NCI-H2081 treated with DMSO at 0.1 percent for 48 hours (cell line): ENCODE data around the gene ATG9B.
"Not testable (repeated sequence)": the region's sequence is repeated elsewhere in the genome, so short reads cannot be mapped to it uniquely, and the experiment has no call there.

Experiments used
- DNase-seq: peaks from one replicate; lab custom pipeline; 2025; lab: John Stamatoyannopoulos, UW

The ATG9B gene

DNA sequence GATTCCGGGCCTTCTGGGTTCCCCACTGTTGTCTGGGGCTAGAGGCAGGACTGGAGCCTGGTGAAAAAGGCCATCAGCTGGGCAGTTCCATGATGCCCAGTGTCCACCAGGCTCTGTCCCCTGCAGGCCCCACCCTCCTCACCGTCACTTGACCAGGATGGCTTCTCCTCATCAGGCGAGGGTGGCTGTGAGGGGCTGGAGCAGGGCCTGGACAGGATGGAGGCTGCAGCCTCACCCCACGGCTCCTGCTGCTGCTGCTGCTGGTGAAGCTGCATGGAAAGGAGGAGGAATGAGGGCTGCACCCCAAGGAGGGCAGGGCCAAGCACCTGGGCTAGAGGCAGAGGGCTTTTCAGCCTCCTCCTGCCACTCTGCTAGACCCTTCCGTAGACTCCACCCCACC lies 8.3 kb downstream of the ATG9B start:
- DNase-seq, result no peak

DNA sequence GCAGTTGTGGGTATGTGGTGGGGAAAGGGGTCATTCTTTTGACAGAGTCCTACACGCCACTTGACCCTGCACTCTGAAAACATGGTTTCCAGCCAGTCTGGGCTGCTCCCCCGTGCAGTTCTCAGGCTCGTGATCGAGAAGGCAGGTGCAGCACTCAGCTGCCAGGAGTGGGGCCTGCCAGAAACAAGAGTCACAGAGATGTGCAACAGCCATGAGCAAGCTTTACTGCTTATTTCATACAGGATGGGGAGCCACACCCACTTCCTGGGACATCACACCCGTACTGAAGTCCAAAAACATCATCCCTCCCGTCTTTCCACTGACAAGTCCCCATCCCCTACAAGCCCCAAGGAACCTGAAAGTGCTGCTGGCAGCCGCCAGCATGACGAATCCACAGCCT lies 9.3 kb downstream of the ATG9B start:
- no peak for DNase-seq

DNA sequence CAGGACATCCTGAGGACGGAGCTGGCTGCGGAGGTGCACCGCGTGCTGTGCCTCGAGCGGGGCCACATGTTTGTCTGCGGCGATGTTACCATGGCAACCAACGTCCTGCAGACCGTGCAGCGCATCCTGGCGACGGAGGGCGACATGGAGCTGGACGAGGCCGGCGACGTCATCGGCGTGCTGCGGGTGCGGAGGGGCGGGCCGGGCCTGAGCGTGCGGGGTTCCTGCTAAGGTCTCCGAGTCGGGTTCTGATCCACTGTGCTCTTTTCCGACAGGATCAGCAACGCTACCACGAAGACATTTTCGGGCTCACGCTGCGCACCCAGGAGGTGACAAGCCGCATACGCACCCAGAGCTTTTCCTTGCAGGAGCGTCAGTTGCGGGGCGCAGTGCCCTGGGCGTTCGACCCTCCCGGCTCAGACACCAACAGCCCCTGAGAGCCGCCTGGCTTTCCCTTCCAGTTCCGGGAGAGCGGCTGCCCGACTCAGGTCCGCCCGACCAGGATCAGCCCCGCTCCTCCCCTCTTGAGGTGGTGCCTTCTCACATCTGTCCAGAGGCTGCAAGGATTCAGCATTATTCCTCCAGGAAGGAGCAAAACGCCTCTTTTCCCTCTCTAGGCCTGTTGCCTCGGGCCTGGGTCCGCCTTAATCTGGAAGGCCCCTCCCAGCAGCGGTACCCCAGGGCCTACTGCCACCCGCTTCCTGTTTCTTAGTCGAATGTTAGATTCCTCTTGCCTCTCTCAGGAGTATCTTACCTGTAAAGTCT lies 10.4 kb downstream of the ATG9B start:
- no peak for DNase-seq

DNA sequence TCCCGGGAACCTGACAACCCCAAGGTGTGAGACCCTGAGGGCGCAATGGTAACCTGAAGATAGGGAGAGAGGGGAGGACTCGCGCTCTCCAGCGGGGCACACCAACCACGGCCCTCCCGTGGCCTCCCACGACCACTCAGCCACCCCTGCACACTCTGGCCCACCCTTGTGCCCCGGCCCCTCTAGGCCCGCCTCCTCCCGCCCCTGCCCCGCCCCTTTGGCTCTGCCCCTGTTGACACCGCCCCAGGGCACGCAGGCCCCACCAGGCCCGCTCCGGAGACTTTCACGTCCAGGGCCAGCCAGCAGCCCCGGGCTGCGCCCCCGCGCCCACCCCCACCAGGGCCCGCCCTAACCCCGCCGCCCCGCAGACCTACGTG lies 10.9 kb downstream of the ATG9B start:
- DNase-seq, result no peak

DNA sequence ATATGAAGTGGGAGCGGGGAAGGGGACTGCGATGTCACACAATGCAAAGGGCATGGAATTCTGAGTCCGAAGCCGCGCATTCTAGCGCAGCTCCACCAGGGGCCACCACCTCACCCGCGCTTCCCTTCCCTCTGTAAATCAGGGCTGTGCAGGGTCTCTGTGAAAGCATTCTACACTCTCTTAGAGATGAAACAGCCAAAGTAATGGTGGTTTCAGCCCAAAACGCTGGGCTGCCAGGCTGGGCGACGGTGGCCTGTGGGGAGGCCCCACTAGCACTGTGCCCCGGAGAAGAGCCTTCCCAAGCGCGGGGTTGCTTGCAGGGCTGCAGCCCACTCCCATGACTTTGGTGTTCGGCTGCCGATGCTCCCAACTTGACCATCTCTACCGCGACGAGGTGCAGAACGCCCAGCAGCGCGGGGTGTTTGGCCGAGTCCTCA lies 11.4 kb downstream of the ATG9B start:
- DNase-seq, result no peak

DNA sequence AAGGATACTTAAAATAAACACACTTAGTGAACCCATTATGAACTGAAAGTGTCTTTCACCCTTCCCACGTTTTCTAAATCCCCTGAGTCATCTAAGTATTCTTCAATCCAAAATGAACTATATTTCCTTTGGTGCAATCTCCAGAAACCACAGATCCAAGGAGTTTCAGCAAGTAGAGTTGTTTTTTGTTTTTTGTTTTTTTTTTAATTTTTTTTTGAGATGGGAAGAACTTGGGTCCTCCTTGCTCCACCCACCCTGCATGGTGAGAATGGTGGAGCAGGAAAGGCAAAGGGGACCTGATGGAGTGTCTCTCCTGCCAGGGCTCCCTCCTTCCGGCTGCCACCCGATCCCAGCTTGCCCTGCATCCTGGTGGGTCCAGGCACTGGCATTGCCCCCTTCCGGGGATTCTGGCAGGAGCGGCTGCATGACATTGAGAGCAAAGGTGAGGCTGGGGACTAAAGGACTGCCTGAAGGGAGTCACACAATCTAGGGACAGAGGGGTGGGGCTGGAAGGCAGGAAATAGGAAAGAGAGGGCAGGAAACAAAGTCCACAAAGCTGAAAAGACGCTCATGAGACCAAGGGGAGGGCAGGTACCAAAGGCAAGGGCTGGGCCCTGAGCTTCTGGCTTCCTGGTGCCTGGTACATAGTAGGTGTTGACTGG lies 12.1 kb downstream of the ATG9B start:
- no peak for DNase-seq

DNA sequence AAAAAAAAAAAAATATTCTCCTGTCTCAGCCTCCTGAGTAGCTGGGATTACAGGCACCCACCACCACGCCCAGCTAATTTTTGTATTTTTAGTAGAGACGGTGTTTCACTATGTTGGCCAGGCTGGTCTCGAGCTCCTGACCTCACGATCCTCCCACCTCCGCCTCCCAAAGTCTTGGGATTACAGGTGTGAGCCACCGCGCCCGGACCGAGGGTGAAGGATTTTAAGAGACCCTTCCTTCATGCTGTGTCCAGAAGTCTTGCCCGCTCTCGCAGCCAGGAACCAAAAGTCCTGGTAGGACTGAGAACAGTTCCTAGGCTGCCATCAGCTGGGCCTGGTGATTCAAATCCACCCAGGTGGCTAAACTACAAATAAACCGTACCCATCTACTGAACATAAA lies 12.7 kb downstream of the ATG9B start:
- not testable (repeated sequence) for DNase-seq

DNA sequence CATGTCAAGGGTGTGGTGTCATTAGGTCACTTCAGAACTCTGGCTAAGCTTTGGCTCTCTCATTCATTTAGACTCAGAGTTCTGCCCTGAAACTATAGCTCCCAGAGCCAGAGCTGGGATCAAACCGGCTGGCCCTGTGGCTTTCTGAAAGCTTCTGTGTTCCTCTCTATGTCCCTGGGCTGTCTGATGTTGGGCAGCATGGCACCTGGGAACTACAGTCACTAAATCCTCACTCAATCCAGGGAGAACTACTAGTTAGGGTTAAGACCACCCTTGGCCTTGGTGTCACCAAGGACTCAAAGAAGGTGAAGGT lies 13.2 kb downstream of the ATG9B start:
- no peak for DNase-seq

DNA sequence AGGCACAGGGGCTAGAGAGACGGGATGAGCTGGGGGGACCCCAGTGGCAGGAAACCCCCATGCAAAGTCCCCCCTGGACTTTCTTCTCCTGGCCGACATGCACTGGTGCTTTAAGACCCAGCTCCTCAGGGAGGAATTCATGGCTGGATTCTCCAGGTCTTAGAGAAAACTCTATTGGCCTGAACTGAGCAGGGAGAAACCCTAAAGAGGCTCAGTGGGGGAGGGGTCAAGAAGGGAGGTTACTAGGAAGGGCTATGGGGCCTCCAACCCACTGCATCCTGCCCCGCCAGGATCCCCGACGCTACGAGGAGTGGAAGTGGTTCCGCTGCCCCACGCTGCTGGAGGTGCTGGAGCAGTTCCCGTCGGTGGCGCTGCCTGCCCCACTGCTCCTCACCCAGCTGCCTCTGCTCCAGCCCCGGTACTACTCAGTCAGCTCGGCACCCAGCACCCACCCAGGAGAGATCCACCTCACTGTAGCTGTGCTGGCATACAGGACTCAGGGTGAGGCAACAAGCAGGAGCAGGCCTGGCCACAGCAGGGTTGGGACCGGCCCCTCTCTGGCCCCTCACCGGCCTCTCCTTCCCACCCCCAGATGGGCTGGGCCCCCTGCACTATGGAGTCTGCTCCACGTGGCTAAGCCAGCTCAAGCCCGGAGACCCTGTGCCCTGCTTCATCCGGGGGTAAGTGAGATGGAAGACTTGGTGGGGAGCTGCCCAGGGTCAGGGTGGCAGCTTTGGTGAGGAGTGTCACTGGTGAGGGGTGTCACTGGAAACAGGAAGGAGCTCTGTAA lies 13.8 kb downstream of the ATG9B start:
- no peak for DNase-seq

DNA sequence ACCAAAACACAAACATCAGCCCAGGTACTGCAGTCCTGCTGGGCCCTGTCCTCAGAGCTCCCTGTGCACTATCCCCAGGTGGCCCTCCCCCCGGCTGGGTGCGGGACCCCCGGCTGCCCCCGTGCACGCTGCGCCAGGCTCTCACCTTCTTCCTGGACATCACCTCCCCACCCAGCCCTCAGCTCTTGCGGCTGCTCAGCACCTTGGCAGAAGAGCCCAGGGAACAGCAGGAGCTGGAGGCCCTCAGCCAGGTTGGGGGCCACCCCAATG lies 14.3 kb downstream of the ATG9B start:
- DNase-seq, result no peak

DNA sequence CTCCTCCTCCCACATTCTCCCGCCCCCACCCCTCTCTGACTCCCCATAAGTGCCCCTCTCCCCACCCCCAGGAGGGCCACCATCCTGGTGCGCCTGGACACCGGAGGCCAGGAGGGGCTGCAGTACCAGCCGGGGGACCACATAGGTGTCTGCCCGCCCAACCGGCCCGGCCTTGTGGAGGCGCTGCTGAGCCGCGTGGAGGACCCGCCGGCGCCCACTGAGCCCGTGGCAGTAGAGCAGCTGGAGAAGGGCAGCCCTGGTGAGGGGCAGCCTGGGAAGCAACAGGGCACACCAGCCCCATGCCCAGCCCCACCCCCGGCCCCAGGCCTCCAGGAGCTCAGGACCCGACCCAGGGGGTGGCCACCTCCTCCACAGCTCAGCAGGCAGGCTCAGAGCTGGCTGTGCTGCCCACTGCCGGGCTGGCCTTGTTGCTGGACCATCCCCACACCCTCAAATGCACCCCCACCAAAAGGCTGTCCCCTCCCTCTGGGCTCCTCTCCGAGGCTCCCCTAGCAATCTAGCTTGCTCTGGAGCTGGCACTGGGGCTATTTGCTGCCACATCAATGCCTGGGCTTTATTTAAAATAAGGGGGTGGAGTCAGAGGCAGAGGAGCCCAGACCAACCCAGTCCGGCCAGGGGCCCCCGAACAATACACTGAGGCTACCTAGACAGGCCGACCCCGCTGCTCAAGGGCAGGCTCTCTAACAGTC lies 14.8 kb downstream of the ATG9B start:
- no peak for DNase-seq

DNA sequence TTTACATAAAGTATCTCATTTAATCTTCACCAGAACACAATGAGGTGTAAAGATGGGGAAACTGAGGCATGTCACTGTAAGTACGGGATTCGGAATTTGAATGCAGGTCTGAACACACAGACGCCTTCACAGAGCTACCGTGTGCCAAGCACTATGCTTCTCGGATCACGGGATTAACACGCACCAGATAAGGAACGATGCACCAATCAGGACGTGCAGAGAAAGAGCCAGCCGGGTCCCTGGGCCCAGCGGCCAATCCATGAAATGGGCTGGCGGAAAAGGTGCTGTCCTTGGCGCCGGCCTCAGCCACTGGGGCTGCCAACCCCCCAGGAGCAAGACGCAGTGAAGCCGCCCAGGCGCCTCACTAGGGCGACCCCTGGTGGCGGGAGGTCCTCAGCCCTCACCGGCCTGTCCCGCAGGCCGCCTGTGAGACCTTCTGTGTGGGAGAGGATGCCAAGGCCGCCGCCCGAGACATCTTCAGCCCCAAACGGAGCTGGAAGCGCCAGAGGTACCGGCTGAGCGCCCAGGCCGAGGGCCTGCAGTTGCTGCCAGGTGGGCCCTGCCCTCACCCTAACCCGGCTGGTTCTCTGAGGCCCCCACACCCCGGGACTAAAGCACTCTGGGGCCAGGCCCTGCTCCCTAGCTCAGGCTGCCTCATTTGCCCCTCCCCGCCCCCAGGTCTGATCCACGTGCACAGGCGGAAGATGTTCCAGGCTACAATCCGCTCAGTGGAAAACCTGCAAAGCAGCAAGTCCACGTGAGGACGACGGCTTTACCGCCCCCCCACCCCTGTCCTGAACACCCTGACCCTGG lies 15.6 kb downstream of the ATG9B start:
- DNase-seq, result no peak

DNA sequence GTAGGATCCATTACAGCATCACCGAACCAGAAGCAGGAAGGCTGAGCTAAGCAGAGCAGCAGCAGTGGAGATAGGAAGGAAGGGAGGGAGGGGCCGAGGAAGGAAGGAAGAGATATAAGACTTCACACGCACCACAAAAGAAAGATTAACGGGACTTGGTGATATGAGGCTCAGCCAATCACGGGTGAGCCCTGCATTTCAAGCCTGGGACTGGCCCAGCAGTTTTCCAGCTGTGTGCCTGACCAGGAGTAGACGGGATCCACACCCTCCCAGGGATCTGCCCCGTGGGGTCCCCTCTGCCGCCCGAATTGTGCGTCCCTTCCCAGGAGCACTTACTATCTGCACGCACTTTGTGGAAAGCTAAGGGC lies 16.2 kb downstream of the ATG9B start:
- DNase-seq, result no peak

DNA sequence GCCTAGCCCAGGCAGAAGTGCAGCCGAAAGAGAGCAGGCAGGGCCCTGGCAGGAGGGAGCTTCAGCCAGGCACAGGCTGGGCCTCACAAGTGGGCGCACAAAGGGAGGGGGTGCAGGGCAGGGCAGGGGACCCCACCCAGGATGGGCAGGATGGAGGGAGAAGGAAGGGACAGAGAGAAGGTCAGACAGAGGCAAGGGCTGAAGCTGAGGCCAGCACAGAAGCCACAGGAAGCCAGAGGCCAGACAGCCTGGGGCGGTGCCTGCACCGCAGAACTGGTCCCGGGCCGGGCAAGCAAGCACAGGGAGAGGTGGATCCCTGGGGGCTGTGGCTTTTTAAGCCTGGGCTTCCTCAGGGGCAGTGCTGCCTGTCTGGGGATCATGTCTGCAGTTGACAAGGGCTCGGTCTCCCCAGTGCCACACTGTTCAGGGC lies 16.8 kb downstream of the ATG9B start:
- no peak for DNase-seq

DNA sequence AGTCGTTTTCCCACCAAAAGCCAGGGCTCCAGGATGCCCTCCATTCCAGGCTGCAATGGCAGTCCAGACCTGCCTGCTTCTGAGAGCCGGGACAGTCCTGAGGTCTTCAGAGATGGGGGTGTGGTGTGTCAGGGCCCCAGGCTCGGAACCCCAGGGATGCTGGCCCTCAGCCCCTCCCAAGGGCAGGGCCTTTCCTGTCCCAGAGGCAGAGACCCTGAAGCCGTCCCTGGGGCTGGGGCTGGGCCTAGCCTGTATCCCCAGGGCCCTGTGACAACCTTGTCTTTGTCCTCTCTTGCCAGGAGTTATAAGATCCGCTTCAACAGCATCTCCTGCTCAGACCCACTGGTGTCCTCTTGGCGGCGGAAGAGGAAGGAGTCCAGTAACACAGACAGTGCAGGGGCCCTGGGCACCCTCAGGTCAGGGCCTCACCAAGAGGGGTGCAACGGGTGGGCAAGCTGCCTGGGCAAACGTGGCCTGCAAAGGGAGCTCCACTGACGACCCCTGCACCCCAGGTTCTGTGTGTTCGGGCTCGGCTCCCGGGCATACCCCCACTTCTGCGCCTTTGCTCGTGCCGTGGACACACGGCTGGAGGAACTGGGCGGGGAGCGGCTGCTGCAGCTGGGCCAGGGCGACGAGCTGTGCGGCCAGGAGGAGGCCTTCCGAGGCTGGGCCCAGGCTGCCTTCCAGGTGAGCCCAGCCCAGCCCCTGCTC lies 17.5 kb downstream of the ATG9B start:
- no peak for DNase-seq

DNA sequence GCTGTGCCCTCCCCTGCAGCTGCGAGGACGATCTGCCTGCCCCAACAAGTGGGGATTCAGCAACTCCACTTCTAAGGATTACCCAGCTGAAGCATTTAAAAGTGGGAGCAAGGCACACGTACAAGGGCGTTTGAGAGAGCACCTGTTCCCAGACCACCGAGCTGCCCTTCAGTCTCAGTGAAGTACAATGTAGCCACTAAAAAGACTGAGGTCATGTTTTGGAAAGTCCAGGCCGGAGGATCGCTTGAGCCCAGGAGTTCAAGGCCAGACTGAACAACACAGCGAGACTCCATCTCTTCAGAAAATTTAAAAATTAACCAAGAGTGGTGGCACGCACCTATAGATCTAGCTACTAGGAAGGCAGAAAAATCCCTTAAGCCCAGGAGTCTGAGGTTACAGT lies 18.7 kb downstream of the ATG9B start:
- no peak for DNase-seq

DNA sequence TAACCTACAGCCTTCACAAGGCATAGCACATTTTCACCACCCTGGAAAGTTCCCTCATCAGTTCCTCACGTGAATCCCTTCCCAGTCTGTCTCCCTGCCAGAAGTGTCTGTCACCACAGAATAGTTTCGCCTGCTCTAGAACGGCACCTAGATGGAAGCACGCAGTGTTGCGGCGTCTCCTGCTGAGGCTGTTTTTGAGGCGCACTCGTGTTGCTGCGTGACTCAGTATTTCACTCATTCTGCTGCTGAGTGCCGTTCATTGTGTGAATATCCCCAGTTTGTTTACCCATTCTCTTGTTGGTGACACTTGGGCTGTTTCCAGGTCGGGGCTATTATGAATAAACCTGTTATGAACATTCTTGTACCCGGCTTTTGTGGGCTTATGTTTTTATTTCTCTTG lies 20.7 kb downstream of the ATG9B start:
- DNase-seq, result no peak

DNA sequence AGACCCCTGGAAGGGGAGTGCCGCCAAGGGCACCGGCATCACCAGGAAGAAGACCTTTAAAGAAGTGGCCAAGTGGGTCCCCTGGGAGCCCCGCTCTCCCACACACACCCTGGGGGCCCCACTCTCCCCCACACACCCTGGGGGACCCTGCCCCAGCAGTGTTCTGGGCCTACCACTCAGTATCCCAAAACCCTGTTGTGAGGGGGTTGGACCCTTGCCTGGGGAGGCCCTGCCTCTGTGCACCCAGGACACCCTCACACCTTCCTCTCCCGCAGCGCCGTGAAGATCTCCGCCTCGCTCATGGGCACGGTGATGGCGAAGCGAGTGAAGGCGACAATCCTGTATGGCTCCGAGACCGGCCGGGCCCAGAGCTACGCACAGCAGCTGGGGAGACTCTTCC lies 22.7 kb downstream of the ATG9B start:
- DNase-seq, result no peak

DNA sequence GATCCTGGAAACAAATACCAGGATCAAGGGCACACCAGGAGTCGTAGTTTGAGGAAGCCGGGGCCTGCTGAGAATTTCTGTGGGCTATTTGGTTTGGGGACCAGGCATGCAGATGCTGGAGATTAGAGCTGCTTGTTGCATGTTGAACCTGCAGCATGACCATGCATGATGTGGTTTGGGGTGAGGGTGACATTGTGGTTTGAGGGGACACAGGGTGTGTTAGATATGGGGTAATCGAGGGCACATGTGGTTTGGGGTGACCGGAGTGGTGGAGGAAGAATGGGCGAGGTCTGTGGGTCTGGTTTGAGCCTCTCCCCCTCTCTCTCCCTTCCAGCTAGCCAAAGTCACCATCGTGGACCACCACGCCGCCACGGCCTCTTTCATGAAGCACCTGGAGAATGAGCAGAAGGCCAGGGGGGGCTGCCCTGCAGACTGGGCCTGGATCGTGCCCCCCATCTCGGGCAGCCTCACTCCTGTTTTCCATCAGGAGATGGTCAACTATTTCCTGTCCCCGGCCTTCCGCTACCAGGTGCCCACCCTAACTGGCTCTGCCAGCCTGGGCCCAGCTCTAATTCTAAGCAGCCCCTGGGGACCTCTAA lies 23.3 kb downstream of the ATG9B start:
- DNase-seq, result no peak

DNA sequence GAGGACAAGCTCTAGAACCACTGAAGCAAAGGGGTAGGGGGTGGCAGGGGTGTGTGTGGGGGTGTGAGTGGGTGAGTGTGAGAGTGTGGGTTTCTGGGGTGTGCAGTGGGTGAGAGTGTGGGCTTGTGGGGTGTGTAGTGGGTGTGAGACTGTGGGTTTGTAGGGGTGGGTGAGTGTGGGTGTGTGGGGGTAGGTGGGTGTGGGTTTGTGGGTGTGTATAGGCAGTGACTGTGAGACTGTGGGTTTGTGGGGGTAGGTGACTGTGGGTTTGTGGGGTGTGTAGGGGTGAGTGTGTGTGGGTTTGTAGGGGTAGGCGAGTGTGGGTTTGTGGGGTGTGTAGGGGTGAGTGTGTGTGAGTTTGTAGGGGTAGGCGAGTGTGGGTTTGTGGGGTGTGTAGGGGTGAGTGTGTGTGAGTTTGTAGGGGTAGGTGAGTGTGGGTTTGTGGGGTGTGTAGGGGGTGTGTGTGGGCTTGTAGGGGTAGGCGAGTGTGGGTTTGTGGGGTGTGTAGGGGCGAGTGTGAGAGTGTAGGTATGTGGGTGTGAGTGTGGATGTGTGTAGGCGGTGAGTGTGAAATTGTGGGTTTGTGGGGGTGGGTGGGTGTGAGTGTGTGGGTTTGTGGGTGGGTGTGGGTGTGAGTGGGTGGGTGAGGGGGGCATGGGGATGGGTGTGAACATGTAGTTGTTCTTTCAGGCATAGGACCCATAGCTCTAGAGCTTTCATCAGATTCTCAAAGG lies 24.6 kb downstream of the ATG9B start:
- no peak for DNase-seq
